Activated CD4-positive, CD25-positive, alpha-beta regulatory T cell treated with anti-CD3 and anti-CD28 coated beads, Interleukin-2, amount 50 U/mL, for 16 hours (primary cell): Measurements from ENCODE around the gene SMAD5.

Experiments
- DNase-seq: peaks from one replicate; pipeline ENCODE4 v3.0.0-alpha.2; 2020; ENCODE audit warnings: low read depth, low spot score

The SMAD5 gene

DNA sequence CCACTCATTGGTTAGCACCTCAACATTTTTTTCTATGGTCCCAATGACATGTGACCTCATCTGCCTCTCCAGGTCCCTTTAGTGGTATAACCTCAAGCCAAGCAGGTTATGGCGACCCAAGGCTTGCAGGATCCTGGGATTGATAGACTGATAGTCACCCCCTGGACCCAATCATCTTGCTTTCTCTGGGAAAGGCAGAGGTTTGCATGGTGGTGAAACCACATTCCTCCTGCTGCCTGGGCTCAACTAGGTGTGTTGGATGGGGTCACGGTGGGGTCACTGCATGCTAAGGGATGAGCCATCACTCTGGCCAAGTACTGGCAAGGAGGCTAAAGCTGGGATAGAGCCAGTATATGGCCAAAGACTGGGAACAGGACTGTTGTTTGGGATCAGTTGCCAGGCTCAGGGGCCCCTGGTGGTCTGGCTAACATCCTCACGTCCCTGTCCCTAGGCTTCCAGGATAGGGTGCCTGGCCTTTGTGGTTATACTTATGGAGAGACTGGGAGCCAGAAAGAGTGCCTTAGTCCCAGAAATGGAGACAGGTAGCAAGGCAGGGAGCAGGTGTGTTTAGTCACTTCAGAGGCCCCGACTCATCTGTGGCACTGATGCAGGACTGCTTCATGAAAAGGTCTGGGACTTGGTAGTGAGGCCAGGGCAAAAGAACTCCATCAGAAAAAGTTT, 65.0 kb downstream of the SMAD5 start:
- DNase-seq, result no peak

DNA sequence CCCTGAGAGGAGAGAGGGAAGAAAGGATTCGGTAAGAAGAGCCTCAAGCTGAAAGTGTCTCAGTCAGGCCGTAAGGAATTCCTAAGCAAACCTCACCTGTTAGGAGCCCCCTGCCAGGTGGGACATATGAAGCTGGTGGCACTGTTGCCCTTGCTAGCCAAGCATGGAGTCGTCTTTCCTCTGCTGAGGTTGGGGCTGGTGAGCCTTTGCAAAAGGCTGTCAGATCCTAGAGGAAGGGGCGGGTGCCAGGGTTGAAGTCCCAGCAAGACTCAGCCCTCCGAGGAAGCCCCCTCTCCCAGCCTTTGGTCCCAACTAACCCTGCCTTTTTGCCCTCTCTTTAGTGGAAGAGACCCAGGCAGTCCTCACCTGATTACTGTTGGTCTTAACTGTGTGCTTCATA, 65.8 kb downstream of the SMAD5 start:
- no peak for DNase-seq

DNA sequence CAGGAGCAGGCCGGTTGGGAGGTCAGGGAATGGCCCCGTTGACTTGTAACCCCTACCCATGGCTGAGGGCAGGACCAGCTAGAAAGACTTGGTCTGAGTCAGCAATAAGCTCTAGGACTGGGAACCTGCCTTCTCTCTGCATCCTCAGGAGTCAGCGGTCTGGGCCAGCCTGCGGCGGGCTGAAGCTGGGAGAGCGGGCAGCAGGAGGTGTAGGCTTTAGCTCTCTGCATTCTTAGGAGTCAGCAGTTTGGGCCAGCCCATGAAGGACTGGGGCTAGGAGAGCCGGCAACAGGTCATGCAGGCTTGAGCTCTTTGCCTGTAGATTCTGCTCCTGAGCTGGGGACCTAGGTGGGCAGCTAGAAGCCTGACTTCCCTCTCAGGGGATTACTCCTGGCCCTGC, 66.8 kb downstream of the SMAD5 start:
- DNase-seq, result no peak

DNA sequence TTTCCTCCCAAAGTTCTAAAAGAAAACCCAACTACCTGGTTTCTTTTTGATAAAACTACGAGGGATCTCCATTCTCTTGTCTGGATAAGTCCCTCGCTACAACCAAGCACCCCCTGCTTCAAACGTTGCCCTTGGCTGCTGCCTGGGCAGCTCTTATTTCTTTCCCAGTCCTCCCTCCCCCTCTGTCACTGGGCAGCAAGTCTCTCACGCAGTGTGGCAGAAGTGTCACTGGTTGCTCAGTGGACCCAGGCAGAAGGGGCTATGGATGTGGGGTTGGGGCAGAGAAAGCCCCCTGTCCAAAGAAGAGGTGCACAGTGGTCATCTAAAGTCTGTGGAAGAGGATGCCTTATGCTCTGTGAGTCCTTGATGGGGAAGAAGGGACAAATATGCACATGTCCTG, 67.5 kb downstream of the SMAD5 start:
- DNase-seq, result no peak

DNA sequence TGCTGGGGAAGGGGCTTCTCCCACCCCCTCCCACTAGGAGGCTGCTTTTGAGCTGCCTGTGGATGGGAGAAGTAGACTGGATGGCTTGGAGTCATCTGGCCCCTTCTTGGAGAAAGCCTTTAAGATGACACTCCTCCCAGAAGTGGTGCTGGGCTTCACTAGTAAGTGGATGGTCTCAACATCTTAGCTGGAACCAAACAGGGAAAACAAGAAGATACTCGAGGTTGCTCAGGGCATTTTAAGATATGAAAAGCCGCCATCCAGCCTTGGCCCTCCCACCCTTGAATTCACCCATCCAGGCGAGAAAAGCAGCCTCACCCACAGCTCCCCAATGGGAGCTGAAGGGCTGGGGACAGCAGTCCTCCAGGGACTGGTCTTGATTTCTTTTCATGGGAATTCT, 68.1 kb downstream of the SMAD5 start:
- no peak for DNase-seq

DNA sequence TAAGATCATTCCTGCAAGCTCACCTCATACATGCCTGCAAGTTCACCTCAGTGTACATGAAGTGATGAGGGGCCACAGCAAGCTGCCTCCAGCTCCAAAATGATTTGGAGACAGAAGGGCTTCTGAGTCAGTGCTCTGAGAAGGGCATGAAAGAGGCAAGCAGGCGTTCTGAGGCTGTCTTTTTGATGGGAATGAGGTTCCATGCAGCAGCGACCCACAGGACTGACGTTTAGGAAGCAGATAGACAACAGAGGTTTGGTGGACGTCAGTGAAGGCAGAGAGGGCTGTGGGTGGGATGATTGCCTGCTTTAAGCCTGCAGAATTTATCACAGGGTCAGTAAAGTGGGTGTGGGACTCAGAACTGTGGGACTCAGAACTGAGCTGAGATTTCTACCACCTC, 69.2 kb downstream of the SMAD5 start:
- DNase-seq, result no peak

DNA sequence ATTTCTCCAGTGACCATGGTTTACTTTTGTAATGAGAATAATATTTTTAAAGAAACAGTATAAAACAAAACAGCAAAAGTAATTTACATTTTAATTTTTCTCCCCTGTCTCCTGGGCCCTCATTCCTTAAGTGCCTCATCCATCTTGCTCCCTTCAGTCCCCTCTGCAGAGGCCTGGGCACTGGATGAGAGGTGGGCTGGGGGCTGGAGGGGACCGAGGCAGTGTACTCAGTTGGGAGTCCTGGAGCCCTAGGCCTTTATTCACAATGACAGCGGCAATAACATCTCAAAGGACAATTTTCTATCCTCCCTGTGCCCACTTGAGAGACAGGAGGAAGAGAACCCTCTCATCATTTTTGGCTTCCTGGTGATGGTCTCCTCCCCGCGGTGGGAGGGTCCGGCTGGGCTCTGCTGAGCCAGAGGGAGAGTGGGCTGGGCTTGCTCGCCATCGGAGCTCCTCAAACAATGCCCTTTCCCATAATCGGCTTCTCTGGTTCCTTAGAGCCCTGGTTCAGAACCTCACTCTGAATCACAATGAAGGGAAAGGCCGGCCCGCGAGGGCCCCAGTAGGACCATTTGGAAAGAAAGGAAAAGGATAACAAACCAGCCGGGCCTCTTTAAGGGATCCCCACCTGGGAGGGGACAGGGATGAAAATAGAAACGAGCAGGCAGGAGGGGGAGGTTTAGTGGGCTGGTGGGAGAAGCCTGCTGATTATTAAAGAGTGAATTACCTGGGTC, 70.0 kb downstream of the SMAD5 start:
- no peak for DNase-seq

DNA sequence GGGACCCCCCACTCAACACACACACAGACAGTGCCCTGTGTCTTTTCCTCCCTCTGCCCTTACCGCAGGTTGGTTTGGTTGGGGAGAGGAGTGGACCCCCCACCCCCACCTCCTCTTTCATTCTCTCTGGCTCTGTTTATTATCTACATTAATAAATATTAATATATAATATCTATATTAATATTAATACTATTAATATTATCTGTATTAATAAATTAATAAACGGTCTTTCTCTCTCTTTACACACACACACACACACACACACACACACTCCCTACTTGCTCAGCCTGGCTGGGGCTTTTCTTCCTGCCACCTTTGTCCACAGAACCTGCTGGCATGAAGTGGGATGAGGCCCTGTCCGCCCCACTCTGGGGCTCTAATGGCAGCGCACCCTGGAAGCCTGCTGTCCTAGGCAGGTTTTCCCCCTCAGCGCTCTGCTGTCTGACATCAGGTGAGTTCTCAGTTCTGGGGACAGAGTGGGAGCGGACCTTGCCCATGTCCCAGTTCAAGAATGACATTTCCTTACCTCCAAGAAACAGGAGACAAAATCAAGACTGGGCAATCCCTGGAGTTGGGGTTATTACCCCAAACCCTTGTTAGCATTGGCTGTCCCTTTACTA, 70.8 kb downstream of the SMAD5 start:
- no peak for DNase-seq

DNA sequence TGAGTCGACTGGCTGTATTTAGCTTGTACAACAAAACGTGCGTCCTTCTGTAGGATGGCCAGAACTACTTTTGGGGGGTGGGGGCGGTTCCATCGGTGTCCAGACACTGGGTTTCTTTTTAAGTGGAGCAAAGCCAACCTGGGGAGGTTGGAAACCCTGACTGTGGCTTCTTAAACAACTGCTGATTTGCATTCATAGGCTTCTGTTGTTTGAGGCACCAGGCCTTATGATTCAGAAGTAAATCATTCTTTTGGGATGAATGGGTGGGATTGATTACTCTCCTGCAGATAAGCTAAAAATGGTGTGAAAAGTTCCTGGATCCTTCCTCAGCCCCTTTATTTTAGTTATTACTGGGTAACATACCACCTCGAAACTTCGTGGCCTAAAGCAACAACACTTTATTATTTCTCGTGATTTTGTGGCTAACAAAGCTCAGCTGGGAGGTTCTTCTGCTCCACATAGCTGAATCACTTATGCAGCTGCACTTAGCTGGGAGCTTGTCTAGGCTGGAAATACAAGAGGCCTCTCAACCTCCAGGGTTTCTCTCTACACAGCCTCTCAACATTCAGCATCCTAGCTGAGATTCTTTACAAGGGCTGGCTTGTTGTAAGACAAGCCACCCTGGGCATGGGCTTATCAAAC, 72.5 kb downstream of the SMAD5 start:
- DNase-seq, result no peak

DNA sequence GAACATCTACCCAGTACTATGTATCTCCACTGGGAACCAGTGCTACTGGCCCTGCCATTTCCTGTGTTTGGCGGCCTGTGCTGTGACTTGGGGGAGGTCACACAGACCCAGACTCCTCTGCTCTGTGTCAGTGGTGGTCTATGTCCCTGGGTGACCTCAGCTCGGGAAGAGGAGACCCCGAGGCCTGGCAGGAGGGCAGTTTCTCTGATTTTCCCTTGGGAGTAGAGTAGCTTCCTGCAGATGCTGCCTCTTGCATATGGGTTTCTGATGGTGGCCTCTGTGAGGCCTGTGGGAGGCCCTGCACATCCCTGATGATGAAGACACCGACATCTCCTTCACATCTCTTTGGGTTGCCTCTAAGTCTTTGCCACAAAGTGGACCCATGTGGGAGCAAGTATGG, 73.3 kb downstream of the SMAD5 start:
- no peak for DNase-seq

DNA sequence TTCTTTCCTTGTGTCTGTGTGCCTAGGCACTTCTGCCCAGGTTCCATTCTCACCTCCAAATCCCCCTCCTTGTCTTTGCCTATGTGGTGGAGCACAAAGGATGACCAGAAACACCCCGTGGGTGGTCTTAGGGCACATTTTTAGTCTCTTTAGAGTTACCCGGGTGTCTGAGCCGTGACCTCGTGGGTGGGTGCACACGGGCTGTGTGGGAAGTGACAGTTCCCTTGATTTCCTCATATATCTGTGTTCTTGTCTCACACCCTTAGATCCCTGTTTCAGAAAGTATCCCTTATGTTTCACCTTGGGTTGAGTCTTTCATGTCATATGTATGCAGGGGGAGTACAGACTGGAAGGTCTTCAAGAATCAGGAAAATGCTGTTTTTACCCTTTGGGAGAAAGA, 73.7 kb downstream of the SMAD5 start:
- no peak for DNase-seq

DNA sequence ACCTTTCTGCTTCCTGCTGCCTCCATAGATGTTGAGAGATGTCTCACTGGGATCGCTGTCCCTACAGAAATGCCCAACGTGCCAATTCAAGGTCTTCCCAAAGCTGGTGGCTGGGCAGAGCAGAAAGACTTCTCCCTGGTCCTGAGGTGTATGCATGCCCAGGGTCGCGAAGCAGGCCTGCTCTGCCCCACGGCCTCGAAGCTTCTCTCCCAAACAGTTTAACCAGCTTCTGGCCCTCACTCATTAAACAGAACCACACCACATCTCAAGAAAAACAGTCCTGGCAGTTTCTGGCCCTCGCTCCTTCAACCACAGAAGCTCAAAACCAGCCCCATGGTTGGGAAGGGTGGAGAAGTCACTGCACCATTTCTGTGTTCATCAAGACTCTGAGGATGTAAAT, 75.0 kb downstream of the SMAD5 start:
- DNase-seq, result no peak

DNA sequence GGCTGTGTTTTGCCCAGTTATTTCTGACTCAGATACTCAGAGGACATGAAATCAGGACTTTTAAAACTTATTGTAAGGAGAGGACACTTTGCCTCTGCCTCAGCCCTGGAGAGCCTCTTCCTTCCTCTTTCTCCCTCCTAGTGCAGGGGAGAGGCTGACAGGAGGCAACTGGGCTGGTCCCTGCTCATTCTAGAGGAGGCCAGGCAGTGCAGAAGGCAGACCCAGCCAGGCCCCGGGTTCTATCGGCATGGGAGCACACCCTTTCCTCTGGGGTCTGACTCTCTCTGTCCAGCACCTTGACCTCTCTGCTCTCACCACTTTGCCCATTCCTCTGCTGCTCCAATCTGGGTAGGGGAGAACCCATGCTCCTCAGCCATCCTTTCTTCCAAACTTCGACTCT, 76.3 kb downstream of the SMAD5 start:
- DNase-seq, result no peak

DNA sequence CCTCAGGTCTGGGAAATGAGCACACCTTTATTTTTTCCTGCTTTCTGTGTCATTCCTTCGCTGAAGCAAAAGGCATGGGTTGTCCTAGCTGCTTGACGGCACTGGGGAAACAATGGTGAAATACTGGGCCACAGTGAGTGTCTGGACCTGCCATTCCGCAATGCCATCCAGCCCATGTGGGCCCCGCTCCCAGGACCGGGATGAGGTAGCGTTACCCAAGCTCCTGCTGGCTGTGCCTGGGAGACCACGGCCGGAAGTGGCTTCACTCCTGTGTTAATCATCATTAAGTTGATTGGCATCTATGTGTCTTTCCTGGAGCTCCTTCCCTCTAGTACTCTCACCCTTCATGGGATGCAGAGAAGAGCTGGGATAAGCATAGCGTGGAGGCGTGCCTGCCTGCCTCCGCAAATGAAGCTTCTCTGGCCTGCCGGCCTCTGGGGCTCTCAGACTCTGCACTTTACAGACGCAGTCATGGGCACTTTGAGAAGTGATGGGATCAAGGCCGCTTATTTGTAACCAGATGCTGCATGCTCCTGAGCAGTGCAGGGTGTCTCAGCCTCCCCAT, 76.8 kb downstream of the SMAD5 start:
- no peak for DNase-seq

DNA sequence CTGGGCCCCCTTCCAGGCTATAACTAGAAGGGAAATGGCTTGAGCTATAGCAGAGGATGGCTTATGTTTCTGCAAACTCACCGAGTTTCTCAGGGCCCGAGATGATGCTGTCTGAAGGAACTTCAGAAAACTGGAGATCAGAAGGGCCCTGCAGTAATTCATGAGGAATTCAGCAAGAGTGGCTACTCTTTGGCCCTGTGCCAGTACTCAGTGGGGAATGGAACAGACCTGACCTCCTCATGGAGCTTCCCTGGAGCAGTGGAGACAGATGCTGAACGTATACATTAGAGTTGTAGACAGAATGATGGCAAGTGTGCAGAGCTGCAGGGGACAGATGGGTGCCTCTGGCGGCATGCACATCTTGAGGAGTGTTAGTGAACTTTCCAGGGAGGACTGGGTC, 77.6 kb downstream of the SMAD5 start:
- no peak for DNase-seq

DNA sequence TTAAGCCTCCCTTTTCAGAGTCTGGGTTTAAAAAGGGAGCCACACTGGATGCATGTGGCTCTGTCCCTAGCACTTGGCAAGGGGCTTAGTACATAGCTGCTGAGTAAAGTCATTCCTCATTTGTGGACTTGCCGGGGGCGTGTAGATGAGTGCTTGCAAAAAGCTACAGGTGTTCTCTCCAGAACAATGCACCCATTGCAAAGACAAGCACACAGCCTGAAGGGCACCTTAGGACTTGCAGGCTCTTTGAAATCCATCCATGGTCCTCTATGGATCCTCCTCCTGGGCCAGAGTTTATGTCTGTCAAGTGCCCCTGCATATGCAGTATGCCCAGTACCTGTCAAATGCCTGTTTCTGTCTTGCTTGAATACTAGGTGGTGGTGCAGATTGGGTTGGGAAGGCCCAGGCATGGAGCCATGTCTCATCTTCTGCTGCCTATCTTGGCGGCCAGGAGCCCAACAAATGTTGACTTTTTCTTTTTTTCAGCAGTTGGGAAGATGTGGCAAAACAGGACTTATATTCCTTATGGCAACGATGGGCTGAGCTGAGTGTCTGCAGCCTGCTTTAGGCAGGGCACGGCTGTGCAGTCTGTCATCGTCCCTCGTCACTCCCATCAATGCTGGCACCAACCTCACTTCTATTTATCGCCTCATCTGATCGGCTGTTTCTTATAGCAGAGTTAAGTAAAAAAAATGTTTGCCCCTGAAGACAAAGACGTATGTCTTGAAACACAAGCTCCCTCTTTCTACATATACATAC, 78.8 kb downstream of the SMAD5 start:
- no peak for DNase-seq

DNA sequence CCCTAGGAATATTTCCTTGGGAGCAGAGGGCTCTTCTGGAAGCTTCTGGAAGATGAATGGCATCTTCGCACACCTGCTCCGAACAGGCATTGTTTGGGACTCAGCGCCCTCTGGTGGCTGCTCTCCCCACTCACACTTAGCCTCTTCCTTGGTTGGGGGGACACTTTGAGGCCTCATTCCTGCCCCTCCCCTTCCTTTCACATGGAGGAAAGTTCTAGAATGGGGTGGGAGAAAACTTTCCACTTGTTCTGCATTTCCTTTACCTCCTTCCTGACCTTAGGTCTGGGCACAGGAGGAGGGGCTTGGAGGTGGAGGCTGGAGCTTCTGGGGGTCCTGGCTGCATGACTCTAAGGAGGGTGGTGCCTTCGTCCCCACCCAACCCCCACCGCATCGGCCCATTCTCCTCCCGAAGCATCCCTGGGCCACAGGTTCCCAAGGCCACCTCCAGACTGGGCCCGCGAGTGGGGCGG, 79.6 kb downstream of the SMAD5 start:
- DNase-seq, result no peak

DNA sequence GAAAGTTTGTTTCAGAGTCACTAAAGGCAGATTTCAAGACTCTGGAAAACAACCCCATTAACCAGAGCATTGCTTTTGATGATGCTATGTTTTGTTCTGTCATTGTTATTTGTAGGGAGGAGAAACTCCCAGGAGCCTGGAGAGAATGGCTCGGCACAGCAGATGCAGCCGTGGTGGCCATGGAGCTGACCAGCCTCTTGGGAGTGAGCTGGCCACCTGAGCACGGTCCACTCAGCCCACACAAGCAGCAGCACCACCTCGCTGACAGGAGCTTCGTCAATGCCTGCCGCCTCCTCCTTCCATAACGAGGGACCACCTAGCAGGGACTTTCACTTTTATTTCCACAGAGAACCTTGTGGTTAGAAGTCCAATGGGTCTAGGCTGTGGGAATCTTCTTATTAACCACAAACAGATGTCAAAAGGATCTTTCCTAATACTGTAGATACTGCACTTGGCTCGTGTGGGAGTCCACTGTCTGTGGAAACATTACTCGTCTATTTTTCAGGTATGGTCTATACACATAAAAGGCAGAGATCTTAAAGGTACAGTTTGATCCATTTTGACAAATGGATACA, 81.4 kb downstream of the SMAD5 start:
- DNase-seq, result no peak

DNA sequence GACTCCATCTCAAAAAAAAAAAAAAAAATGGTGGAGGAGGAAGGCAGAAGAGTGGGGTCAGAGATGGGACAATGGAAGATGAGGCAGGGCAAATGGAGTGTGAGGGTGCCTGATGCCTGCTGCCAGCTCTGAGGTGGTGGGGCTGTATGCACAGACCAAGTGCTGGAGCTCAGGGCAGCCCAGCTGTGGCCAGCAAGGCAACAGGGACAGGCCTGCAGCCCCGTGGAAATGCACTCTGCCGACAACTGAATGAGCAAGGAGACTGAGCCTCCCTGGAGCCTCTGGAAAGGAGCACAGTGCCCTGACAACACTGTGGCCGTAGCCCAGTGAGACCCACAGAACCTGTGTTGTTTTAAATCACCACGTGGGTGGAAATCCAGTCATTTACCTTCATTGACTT, 83.2 kb downstream of the SMAD5 start:
- no peak for DNase-seq

DNA sequence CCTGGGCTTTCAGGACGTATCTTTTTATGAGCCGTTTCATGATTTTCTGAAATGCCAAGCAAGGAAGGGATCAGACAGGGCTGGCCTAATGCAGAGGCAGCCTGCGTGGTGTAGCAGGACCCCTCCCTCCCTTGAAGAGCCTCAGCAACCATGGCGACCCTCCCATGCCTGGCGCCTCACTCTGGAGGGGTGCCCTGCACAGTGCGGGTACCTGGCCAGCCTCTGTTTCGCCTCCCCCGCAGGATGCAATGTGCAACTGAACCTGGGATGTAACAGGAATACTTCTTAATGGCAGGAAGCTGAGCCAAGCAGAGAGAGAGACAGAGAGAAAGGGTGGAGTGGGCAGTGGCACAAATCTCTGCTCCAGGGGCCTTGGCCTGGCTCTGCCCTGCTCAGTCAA, 83.6 kb downstream of the SMAD5 start:
- DNase-seq, result no peak

DNA sequence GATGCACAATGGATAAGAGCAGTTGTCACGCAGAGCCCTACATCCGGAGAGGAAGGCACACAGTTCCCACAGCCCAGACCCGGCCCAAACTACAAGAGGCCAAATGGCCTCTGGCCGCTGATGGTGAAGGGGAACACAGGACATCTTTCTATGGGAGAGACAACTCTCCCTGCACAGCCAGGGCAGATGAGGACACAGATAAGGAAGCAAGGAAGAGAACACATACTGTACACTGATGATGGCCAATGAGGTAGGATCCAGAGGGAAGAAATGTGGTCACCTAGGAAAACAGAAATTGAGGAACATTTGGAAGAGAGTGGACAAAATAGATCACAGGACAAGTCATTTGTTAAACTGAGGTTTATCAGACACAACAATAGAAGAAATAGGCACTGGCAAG, 88.7 kb downstream of the SMAD5 start:
- no peak for DNase-seq
